GM18511 (cell line): ENCODE measurements around the gene SH3RF3.
"Not testable (repeated sequence)": the region's sequence is repeated elsewhere in the genome, so short reads cannot be mapped to it uniquely, and the experiment has no call there.

Experiments
- ATAC-seq: cut with Tn5 transposase; IDR thresholded peaks from one replicate; pipeline ENCODE4 v1.9.1; 2021; ENCODE audit warnings: mild to moderate bottlenecking, moderate library complexity; ENCODE audit not compliant: unreplicated experiment

Gene SH3RF3

GRCh38 chr2:109213646-109214433 lies 84.8 kb downstream of the SH3RF3 start:
- peak; percentile 76 for ATAC-seq

DNA sequence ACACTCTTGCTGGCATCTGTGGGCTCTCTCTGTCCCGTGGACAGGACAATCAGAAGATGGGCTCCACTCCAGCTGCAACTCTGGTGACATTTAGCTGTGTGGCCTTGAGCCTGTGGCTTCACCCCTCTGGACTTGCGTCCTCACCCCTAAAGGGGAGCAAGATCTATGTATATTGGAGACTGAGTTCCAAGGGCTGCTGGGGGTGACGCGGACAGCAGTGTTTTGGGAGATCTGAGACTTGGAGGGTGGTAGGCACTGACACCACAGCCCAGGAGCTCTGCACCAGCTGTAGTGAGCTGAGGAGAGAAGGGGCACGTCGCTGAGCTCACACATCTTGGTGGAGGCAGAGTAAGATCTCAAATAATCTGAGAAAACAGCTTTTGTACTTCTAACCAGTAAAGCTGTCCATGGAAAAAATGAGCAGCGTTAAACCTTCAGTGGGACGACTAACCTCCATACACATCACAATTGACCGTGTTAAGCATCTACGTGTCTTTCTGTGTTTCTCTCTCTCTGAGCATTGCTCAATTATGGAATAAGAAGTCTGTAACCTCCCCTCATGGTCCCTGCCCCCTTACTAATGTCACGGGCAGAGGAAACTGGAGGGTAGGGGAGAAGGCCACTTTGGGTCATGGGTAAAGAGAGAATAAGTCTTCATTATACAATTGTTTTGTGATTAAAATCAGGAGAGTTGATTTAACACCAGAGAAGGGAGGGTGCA lies 85.8 kb downstream of the SH3RF3 start:
- no peak for ATAC-seq

GRCh38 chr2:109215866-109216265 lies 86.9 kb downstream of the SH3RF3 start:
- ATAC-seq, result no peak

- no peak for ATAC-seq
These were observed 87.3 kb downstream of the SH3RF3 start for GRCh38 chr2:109216332-109216731.

DNA sequence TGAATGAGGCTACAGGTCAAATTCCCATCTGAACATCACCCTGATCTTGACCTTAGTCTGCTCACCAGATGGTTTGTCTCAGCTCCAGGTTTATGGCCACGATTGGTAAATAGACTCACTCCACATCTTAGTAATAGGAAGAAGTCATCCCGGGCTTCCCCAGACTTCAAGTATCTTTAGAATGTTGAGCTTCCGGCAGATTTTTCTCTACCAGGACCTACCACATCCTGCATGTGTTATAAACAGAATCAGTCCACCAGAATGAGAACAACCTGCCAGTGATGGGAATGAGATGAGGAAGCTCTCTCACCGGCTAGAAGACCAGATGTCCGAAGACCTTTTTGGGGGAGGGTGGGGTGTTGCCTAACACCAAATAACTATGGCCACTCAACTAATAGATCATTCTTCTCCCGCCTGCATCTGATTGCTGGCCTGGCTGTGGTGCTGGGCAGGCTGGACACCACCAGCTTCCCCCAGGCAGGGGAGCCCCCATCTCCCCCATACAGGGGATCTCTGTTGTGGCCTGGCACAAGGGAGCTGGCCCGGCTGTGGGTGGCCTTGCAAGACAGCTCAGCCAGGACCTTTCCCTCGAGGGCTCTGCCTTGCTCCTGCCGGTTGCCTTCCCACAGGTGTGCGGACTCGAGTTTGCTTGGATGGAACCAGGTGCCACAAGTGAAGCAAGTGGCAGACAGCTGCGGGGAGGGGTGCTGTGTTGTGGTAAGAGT lies 88.5 kb downstream of the SH3RF3 start:
- ATAC-seq, result no peak

GRCh38 chr2:109218087-109218791 lies 89.2 kb downstream of the SH3RF3 start:
- ATAC-seq, result peak; percentile 37

DNA sequence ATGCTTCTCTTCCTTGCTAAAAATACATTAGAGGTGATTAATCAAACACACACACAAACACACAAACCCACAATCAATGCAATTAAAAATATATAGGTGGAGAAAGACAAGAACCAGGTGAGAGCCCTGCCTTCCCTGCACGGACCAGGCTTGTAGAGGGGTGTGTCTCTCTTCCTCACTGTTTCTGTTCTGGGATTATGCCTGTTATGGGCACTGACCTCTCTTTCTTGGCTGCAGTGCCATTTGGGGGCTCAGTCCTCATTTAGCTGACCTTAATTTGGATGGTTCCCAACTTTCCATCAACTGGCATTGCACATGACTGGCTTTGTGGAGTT lies 89.8 kb downstream of the SH3RF3 start:
- ATAC-seq, result no peak

GRCh38 chr2:109220860-109221259 lies 91.9 kb downstream of the SH3RF3 start:
- ATAC-seq, result no peak

DNA sequence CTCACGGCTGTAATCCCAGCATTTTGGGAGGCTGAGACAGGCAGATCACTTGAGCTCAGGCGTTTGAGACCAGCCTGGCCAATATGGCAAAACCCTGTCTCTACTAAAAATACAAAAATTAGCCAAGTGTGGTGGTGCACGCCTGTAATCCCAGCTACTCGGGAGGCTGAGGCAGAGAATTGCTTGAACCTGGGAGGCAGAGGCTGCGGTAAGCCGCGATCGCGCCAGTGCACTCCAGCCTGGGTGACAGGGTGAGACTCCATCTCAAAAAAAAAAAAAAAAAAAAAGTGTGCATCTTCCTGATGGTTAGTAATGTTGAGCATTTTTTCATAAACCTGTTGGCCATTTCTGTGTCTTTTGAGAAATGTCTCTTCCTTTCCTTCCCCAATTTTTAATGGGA lies 92.3 kb downstream of the SH3RF3 start:
- not testable (repeated sequence) for ATAC-seq

DNA sequence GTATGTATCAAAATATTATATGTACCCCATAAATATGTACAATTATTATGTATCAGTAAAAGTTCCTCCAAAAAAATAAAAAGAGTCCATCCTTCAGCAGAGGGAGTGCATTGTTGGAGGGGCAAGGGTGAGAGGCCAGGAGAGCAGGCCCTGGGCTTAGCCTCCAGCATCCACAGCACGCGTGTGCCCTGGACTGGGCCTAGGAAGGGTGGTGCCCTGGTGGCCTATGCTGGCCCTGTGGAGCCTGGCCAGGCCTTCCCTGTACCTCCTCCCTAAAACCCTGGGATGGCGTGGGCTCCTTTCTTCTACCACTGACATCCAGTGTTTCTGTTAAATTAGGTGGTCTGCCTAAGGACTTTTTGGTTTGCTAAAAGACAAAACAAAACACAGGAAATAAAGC lies 93.4 kb downstream of the SH3RF3 start:
- no peak for ATAC-seq

GRCh38 chr2:109222825-109223471 lies 93.9 kb downstream of the SH3RF3 start:
- no peak for ATAC-seq

- no peak for ATAC-seq
These were observed 94.5 kb downstream of the SH3RF3 start for GRCh38 chr2:109223490-109223889.

DNA sequence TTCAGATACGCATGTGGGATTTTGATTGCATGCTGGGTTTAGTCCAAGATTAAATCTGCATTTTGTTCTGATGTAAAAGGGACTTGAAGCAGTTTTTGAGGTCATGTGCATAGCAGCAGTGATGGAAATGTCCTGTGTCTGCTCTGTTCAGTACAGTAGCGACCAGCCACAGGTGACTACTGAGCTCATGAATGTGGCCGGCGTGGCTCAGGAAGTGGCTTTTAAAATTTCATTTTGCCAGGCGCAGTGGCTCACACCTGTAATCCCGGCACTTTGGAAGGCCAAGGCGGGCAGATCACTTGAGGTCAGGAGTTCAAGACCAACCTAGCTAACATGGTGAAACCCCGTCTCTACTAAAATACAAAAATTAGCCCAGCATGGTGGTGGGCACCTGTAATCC lies 95.3 kb downstream of the SH3RF3 start:
- ATAC-seq, result not testable (repeated sequence)

- ATAC-seq, result no peak
These were observed 96.3 kb downstream of the SH3RF3 start for GRCh38 chr2:109225170-109225782.

- ATAC-seq, result no peak
These were observed 97.1 kb downstream of the SH3RF3 start for GRCh38 chr2:109226128-109226527.

- no peak for ATAC-seq
These were observed 97.6 kb downstream of the SH3RF3 start for GRCh38 chr2:109226622-109227021.

- ATAC-seq, result no peak
These were observed 100.2 kb downstream of the SH3RF3 start for GRCh38 chr2:109229094-109229675.

- no peak for ATAC-seq
These were observed 102.0 kb downstream of the SH3RF3 start for GRCh38 chr2:109230941-109231420.

DNA sequence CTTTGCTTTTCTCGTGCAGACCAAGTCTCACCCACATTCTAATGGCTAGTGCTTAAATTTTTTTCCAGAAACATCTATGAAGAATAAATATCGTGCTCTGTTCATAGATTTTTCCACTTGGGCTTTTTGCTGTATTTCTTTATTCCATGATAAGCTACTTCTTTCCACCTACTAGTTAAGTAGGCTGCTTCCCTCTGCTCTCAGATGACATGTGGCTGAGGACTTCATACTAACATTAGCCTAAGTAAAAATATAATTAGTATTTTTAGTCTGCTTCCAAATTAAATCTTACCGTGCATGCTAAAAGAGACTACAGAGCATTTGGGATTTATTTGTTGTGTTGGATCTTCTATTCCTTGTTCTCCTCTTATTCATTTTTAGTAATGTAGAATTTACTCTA lies 102.4 kb downstream of the SH3RF3 start:
- no peak for ATAC-seq
